ENCODE results near the gene COL6A1. TPM values are rescaled to one million over a fixed set of nuclear protein-coding genes. Genes with fewer than 3 reads are reported as not detected.
"Not testable (repeated sequence)": the region's sequence is repeated elsewhere in the genome, so short reads cannot be mapped to it uniquely, and the experiment has no call there.

Gene COL6A1
- total RNA-seq, 1 donor from 2014 or later, result 12.6 TPM

- H4K20me1 ChIP-seq (ENCODE audit: low read depth), result no peaks in the 10 kb centered on the region
- Mint-ChIP-seq H3K9me3 (no peaks in the 10 kb centered on the region), H3K36me3 (no peaks in the 10 kb centered on the region), H3K4me3 (peak overlapping the region; percentile 50), H3K27ac (no peak overlapping the region), H3K4me1 (peaks cover 35% of the 10 kb centered on the region), H3K27me3 (ENCODE audit: insufficient read depth, low read depth) (peaks cover 10% of the 10 kb centered on the region)
- no peaks in the 10 kb centered on the region for H3K9me3 ChIP-seq (ENCODE audit: low read depth)
- no peak overlapping the region for H3K9ac ChIP-seq
- TF ChIP-seq, protein P1, sequence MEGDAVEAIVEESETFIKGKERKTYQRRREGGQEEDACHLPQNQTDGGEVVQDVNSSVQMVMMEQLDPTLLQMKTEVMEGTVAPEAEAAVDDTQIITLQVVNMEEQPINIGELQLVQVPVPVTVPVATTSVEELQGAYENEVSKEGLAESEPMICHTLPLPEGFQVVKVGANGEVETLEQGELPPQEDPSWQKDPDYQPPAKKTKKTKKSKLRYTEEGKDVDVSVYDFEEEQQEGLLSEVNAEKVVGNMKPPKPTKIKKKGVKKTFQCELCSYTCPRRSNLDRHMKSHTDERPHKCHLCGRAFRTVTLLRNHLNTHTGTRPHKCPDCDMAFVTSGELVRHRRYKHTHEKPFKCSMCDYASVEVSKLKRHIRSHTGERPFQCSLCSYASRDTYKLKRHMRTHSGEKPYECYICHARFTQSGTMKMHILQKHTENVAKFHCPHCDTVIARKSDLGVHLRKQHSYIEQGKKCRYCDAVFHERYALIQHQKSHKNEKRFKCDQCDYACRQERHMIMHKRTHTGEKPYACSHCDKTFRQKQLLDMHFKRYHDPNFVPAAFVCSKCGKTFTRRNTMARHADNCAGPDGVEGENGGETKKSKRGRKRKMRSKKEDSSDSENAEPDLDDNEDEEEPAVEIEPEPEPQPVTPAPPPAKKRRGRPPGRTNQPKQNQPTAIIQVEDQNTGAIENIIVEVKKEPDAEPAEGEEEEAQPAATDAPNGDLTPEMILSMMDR (IDR thresholded peaks at IDR 0.05), result no peak
- TF ChIP-seq EZH2phosphoT487 (IDR thresholded peaks at IDR 0.05) (peak; percentile 53), EZH2 (IDR thresholded peaks at IDR 0.05) (peak; percentile 63)
- peaks cover 20% of the 10 kb centered on the region for H3K4me1 ChIP-seq
- no peaks in the 10 kb centered on the region for H3K36me3 ChIP-seq
- no peaks in the 10 kb centered on the region for H3K79me2 ChIP-seq (ENCODE audit: low read depth)
- H3K4me3 ChIP-seq, result peak overlapping the region; percentile 44
- H3K27ac ChIP-seq, result no peak overlapping the region
- H3F3A ChIP-seq (ENCODE audit: low read depth), result peaks cover 10% of the 10 kb centered on the region
- H3K27me3 ChIP-seq, result peaks cover 88% of the 10 kb centered on the region
- peak overlapping the region; percentile 83 for H3K4me2 ChIP-seq
- DNase-seq (ENCODE audit: low spot score), result peak; percentile 56
- H2AFZ ChIP-seq (replicated peaks), result peak overlapping the region; percentile 7
Observed at GRCh38 chr21:45975020-45975666, 6.4 kb upstream of the COL6A1 start.

DNA sequence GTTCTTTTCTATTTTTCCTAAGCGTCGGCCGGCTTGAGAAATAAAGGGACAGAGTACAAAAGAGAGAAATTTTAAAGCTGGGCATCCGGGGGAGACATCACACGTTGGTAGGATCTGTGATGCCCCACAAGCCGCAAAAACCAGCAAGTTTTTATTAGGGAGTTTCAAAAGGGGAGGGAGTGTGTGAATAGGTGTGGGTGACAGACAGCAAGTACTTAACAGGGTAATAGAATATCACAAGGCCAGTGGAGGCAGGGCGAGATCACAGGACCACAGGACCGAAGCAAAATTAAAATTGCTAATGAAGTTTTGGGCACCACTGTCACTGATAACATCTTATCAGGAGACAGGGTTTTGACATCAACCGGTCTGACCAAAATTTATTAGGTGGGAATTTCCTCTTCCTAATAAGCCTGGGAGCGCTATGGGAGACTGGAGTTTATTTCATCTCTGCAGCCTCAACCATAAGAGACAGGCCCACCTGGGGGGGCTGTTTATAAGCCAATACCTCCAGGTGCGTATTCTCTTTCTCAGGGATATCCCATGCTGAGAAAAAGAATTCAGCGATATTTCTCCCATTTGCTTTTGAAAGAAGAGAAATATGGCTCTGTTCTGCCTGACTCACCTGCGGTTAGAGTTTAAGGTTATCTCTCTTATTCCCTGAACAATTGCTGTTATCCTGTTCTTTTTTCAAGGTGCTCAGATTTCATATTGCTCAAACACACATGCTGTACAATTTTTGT, 5.7 kb upstream of the COL6A1 start:
- not testable (repeated sequence) for H2AFZ ChIP-seq (replicated peaks); H3K9ac ChIP-seq; DNase-seq (ENCODE audit: low spot score); H3K36me3 ChIP-seq; H3K27ac ChIP-seq; H3K36me3 Mint-ChIP-seq; H3K27ac Mint-ChIP-seq; H3K9me3 ChIP-seq (ENCODE audit: low read depth); H4K20me1 ChIP-seq (ENCODE audit: low read depth); H3K79me2 ChIP-seq (ENCODE audit: low read depth); H3K9me3 Mint-ChIP-seq
- Mint-ChIP-seq H3K4me3 (peak overlapping the region; percentile 50), H3K4me1 (peaks cover 35% of the 10 kb centered on the region), H3K27me3 (ENCODE audit: insufficient read depth, low read depth) (peaks cover 10% of the 10 kb centered on the region)
- peaks cover 20% of the 10 kb centered on the region for H3K4me1 ChIP-seq
- H3K4me3 ChIP-seq, result peak overlapping the region; percentile 44
- H3K4me2 ChIP-seq, result peak overlapping the region; percentile 83
- H3F3A ChIP-seq (ENCODE audit: low read depth), result peaks cover 17% of the 10 kb centered on the region
- H3K27me3 ChIP-seq, result peaks cover 94% of the 10 kb centered on the region

DNA sequence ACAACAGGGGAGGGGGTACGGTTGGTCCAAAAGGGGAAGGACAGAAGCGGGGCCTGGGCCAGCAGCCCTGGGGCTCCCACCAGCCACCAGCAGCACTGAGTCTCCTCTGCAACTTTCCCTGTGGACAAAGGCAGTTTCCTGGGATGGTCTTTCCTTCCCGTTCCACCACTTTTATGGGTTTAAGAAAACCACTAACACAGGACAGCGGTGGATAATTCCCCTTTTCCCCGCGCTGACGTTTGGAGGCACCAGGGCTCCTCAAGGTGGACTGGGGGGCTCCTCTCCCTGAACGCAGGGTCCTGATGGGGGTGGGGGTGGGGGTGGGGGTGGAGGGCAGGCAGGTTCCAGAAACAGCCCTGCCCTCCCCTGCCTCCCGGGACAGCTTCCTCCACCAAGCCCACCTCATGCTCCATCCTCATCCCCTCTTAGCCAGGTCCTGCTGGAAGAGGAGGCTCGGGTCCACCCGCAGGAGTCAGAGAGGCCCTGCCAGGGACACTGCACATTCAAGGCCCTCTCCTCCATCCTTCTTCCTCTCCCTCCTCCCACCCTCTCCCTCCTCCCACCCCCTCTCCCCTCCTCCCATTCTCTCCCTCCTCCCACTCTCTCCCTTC, 4.8 kb upstream of the COL6A1 start:
- Histone ChIP-seq H3K36me3 (no peaks in the 10 kb centered on the region), H3K4me2 (peak overlapping the region; percentile 31), H3K27me3 (peaks cover 90% of the 10 kb centered on the region), H3K79me2 (ENCODE audit: low read depth) (no peaks in the 10 kb centered on the region), H4K20me1 (ENCODE audit: low read depth) (no peaks in the 10 kb centered on the region), H3K9ac (no peak overlapping the region), H3K27ac (no peak overlapping the region), H3K4me3 (no peak overlapping the region), H3K4me1 (peaks cover 20% of the 10 kb centered on the region), H2AFZ (replicated peaks) (no peak overlapping the region), H3F3A (ENCODE audit: low read depth) (peaks cover 22% of the 10 kb centered on the region), H3K9me3 (ENCODE audit: low read depth) (no peaks in the 10 kb centered on the region)
- peaks cover 10% of the 10 kb centered on the region for H3K27me3 Mint-ChIP-seq (ENCODE audit: insufficient read depth, low read depth)
- peak overlapping the region; percentile 29 for H3K27ac Mint-ChIP-seq
- no peaks in the 10 kb centered on the region for H3K9me3 Mint-ChIP-seq
- H3K4me1 Mint-ChIP-seq, result peaks cover 35% of the 10 kb centered on the region
- TF ChIP-seq EZH2phosphoT487 (IDR thresholded peaks at IDR 0.05) (no peak), EZH2 (IDR thresholded peaks at IDR 0.05) (no peak)
- TF ChIP-seq, protein P1 (IDR thresholded peaks at IDR 0.05), result no peak
- no peak overlapping the region for H3K4me3 Mint-ChIP-seq
- no peak for DNase-seq (ENCODE audit: low spot score)
- H3K36me3 Mint-ChIP-seq, result no peaks in the 10 kb centered on the region

Measured in neural progenitor cell (in vitro differentiated cells).